IPS DF 6.9 (cell line): ENCODE data around the gene WDR81.

Source experiments
- DNase-seq: peaks from one replicate; pipeline ENCODE4 v3.0.0-alpha.2; 2013; ENCODE audit warnings: low read depth, low spot score
- H3K27ac ChIP-seq: one replicate; pipeline ENCODE4 v1.5.1; 2013; ENCODE audit warnings: low read length, control low read depth
- H3K27me3 ChIP-seq: 2 replicates; pipeline ENCODE4 v1.6.1; 2013; ENCODE audit warnings: mild to moderate bottlenecking, low read length; ENCODE audit not compliant: control insufficient read depth, insufficient read depth
- H3K36me3 ChIP-seq: 2 replicates; pipeline ENCODE4 v1.6.1; 2013; ENCODE audit warnings: low read length; ENCODE audit not compliant: control insufficient read depth, insufficient read depth
- H3K4me1 ChIP-seq: 2 replicates; pipeline ENCODE4 v1.6.1; 2013; ENCODE audit warnings: low read length; ENCODE audit not compliant: control insufficient read depth, insufficient read depth
- H3K4me3 ChIP-seq: 2 replicates; pipeline ENCODE4 v1.5.1; 2013; ENCODE audit warnings: mild to moderate bottlenecking, low read length
- H3K9me3 ChIP-seq: 2 replicates; pipeline ENCODE4 v1.6.1; 2013; ENCODE audit warnings: low read length, inconsistent platforms; ENCODE audit not compliant: control insufficient read depth, insufficient read depth
- WGBS: extraction: QIAGEN DNeasy Blood & Tissue Kit; methylation state at CpG from one replicate; pipeline ENCODE4 v1.1.7; 2013; ENCODE audit warnings: mixed read lengths, missing lambda C conversion rate; ENCODE audit not compliant: insufficient read length, insufficient coverage; 5-methylcytosine and 5-hydroxymethylcytosine counted together

WDR81 gene

GRCh38 chr17:1743088-1743439, 18.6 kb downstream of the WDR81 start:
- Histone ChIP-seq H3K4me1 (no peaks in the 10 kb centered on the region), H3K27ac (no peak overlapping the region), H3K27me3 (no peaks in the 10 kb centered on the region), H3K36me3 (no peaks in the 10 kb centered on the region), H3K9me3 (no peaks in the 10 kb centered on the region), H3K4me3 (no peak overlapping the region)
- DNase-seq = no peak
- no CpG with 5 or more reads among the region's 2 CpGs for WGBS

GRCh38 chr17:1744551-1745512, 20.3 kb downstream of the WDR81 start:
- DNase-seq = no peak
- WGBS = no CpG with 5 or more reads among the region's 29 CpGs
- no peaks in the 10 kb centered on the region for H3K4me1 ChIP-seq

GRCh38 chr17:1745513-1746020, 21.1 kb downstream of the WDR81 start:
- H3K36me3 ChIP-seq = no peaks in the 10 kb centered on the region
- H3K27me3 ChIP-seq = no peaks in the 10 kb centered on the region
- no peak overlapping the region for H3K27ac ChIP-seq
- no CpG with 5 or more reads among the region's 12 CpGs for WGBS
- no peaks in the 10 kb centered on the region for H3K9me3 ChIP-seq
- DNase-seq = no peak
- no peak overlapping the region for H3K4me3 ChIP-seq
- H3K4me1 ChIP-seq = no peaks in the 10 kb centered on the region

More at GRCh38 chr17:1744551-1745512, 20.3 kb downstream of the WDR81 start:
- H3K36me3 ChIP-seq = no peaks in the 10 kb centered on the region
- H3K27ac ChIP-seq = no peak overlapping the region
- no peak overlapping the region for H3K4me3 ChIP-seq
- H3K9me3 ChIP-seq = no peaks in the 10 kb centered on the region
- no peaks in the 10 kb centered on the region for H3K27me3 ChIP-seq

DNA sequence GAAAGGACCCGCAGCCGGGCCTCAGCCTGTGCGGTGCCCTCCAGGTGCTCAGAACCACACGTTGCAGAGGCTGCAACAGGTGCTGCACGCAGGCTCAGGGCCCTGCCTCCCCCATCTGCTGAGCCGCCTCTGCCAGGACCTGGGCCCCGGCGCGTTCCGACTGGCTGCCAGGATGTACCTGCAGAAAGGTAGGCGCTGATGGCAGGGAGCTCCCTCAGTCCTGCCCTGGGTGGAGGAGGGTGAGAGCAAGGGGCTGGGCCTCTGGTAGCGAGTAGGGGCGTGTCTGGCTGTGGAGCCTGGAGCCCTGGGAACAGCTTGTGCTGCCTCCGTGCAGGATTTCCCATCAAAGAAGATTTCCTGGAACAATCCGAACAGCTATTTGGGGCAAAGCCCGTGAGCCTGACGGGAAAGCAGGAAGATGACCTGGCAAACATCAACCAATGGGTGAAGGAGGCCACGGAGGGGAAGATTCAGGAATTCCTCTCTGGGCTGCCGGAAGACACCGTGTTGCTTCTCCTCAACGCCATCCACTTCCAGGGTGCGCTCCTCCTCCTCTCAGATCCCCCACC, 22.6 kb downstream of the WDR81 start:
- no peak for DNase-seq
- WGBS = no CpG with 5 or more reads among the region's 22 CpGs
- no peaks in the 10 kb centered on the region for H3K36me3 ChIP-seq
- no peak overlapping the region for H3K27ac ChIP-seq
- no peaks in the 10 kb centered on the region for H3K4me1 ChIP-seq
- H3K9me3 ChIP-seq = no peaks in the 10 kb centered on the region
- H3K4me3 ChIP-seq = no peak overlapping the region
- no peaks in the 10 kb centered on the region for H3K27me3 ChIP-seq

- WGBS = no CpG with 5 or more reads among the region's 9 CpGs
- Histone ChIP-seq H3K27me3 (no peaks in the 10 kb centered on the region), H3K36me3 (no peaks in the 10 kb centered on the region), H3K9me3 (no peaks in the 10 kb centered on the region), H3K4me3 (no peak overlapping the region), H3K27ac (no peak overlapping the region), H3K4me1 (0 out of 2 replicates have a peak, but pooled peaks cover 3% of the 10 kb centered on the region)
- DNase-seq = no peak
Observed at GRCh38 chr17:1750628-1751027, 26.1 kb downstream of the WDR81 start.

DNA sequence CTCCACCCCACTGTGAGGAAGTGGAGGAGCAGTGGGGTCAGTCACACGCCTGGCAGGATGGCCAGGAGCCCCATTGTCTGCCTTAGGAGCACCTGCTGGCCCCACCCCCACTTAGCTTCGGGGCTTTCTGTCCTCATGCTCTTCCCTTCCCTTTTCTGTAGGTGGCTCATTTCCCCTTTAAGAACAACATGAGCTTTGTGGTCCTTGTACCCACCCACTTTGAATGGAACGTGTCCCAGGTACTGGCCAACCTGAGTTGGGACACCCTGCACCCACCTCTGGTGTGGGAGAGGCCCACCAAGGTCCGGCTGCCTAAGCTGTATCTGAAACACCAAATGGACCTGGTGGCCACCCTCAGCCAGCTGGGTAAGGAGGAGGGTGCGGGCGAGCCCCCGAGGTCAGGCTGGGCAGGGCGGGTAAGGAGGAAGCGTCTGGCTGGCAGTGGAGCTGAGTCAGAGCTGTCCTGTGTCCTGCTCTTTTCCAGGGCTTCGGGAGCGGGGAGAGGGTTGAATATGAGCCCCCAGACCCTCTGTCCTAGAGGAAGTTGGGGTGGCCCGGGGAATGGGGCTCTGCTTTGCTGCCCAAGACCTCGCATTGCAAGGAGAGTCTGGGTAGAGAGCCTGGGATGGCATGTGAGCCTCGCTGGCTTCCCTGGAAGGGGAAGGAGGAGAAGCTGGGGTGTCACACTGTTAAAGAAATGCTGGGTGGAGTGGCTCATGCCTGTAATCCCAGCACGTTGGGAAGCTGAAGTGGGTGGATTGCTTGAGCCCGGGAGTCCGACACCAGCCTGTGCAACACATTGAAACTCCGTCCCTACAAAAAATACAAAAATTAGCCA, 28.1 kb downstream of the WDR81 start:
- Histone ChIP-seq H3K9me3 (no peaks in the 10 kb centered on the region), H3K27ac (no peak overlapping the region), H3K4me3 (peak overlapping the region; percentile 6; the same call in 1 of the 2 replicates), H3K27me3 (no peaks in the 10 kb centered on the region), H3K36me3 (no peaks in the 10 kb centered on the region), H3K4me1 (0 out of 2 replicates have a peak, but pooled peaks cover 3% of the 10 kb centered on the region)
- no CpG with 5 or more reads among the region's 18 CpGs for WGBS
- DNase-seq = no peak

GRCh38 chr17:1753767-1754429, 29.4 kb downstream of the WDR81 start:
- Histone ChIP-seq H3K9me3 (no peaks in the 10 kb centered on the region), H3K4me3 (no peak overlapping the region), H3K27me3 (no peaks in the 10 kb centered on the region), H3K4me1 (0 out of 2 replicates have a peak, but pooled peaks cover 3% of the 10 kb centered on the region), H3K27ac (no peak overlapping the region), H3K36me3 (no peaks in the 10 kb centered on the region)
- no peak for DNase-seq
- WGBS = no CpG with 5 or more reads among the region's 23 CpGs

DNA sequence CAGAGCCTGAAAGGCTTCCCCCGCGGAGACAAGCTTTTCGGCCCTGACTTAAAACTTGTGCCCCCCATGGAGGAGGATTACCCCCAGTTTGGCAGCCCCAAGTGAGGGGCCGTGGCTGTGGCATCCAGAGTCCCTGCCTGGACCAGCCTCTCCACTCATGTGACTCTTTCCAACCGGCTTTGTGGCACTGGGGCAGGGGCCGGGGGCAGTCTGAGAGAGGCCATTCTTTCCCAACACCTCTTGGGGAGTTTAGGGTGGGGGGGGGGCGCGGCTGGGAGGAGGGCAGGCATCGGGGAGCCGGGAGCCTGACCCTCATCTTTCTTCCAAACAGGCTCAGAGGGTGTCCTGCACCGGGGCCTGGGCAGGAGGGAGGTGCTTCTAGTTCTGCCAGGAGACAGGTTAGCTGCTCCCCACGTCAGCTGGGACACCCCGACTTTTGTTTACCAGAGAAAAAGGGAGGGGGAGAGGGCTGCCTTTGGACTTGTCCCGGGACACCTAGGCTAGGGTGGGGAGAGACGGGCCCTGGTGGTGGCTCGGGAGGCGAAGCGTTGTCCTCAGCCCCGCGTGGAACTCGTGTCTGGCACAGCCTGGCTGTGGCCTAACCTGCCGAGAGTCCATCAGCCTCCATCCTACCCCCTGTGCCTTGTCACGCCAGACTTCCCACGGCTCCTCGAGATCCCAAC, 30.1 kb downstream of the WDR81 start:
- Histone ChIP-seq H3K27me3 (no peaks in the 10 kb centered on the region), H3K27ac (no peak overlapping the region), H3K36me3 (no peaks in the 10 kb centered on the region), H3K4me3 (no peak overlapping the region), H3K9me3 (no peaks in the 10 kb centered on the region), H3K4me1 (0 out of 2 replicates have a peak, but pooled peaks cover 3% of the 10 kb centered on the region)
- no peak for DNase-seq
- no CpG with 5 or more reads among the region's 25 CpGs for WGBS

DNA sequence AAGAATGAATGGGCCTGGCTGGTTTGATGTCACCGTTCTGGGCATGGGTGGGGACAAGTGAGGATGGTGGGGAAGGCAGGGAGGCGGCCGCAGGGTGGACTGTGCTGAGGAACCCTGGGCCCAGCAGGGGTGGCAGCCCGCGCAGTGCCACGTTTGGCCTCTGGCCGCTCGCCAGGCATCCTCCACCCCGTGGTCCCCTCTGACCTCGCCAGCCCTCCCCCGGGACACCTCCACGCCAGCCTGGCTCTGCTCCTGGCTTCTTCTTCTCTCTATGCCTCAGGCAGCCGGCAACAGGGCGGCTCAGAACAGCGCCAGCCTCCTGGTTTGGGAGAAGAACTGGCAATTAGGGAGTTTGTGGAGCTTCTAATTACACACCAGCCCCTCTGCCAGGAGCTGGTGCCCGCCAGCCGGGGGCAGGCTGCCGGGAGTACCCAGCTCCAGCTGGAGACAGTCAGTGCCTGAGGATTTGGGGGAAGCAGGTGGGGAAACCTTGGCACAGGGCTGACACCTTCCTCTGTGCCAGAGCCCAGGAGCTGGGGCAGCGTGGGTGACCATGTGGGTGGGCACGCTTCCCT, 30.8 kb downstream of the WDR81 start:
- Histone ChIP-seq H3K27me3 (no peaks in the 10 kb centered on the region), H3K4me3 (no peak overlapping the region), H3K36me3 (no peaks in the 10 kb centered on the region), H3K4me1 (0 out of 2 replicates have a peak, but pooled peaks cover 3% of the 10 kb centered on the region), H3K27ac (no peak overlapping the region), H3K9me3 (no peaks in the 10 kb centered on the region)
- WGBS = no CpG with 5 or more reads among the region's 20 CpGs
- no peak for DNase-seq
